Endothelial cell of umbilical vein (primary cell): ENCODE measurements around the gene MYH15. TPM values are rescaled to one million over a fixed set of nuclear protein-coding genes. Genes with fewer than 3 reads are reported as not detected.

Experiments used
- BruUV-seq: library from RNA; stranded (reverse); fragments of 400-500 nt; replicated peaks from 2 replicates; lab custom pipeline; 2021; lab: Mats Ljungman, UMichigan
- CTCF ChIA-PET: fragments of 300-600, 350-600 bp; sonication (Branson Sonifier 250); formaldehyde crosslinking; loops from one replicate; lab custom pipeline; 2021; ENCODE audit warnings: antibody characterized with exemption, inconsistent platforms; lab: Charles Lee
- POLR2A ChIA-PET: fragments of 300-600, 350-600 bp; sonication (Branson Sonifier 250); formaldehyde crosslinking; loops from one replicate; lab custom pipeline; 2021; ENCODE audit warnings: antibody characterized with exemption, inconsistent platforms; lab: Charles Lee
- DNase-seq: peaks from one replicate; pipeline ENCODE4 v3.0.0-alpha.2; 2011; ENCODE audit warnings: low read depth, low spot score
- FAIRE-seq: peaks from 2 replicates; lab custom pipeline; 2011; peaks lifted over from hg19 to GRCh38; lab: Jason Lieb, UNC
- H2AFZ ChIP-seq: 2 replicates; pipeline ENCODE4 v1.6.0; 2012; ENCODE audit warnings: low read depth, low read length, control low read depth, inconsistent platforms
- H3K27ac ChIP-seq: 2 replicates; pipeline ENCODE4 v1.5.1; 2011; ENCODE audit warnings: low read depth, mild to moderate bottlenecking, control low read depth, low read length, moderate library complexity; ENCODE audit not compliant: insufficient read depth
- H3K27me3 ChIP-seq, 2 experiments: 2 replicates each; pipeline versions ENCODE4 v1.6.0 to v1.6.1; 2011; ENCODE audit warnings: low read length in 2 of 2, mixed read lengths in 1 of 2; ENCODE audit not compliant: control insufficient read depth in 2 of 2, insufficient read depth in 2 of 2
- H3K36me3 ChIP-seq, 2 experiments: 2 replicates in 1 of 2; 3 replicates in 1 of 2; pipeline ENCODE4 v1.5.1; 2011; ENCODE audit warnings: low read length in 2 of 2, mild to moderate bottlenecking in 1 of 2, moderate library complexity in 1 of 2; ENCODE audit not compliant: control insufficient read depth in 2 of 2, insufficient read depth in 2 of 2; ENCODE audit errors: extremely low read depth in 1 of 2
- H3K4me1 ChIP-seq: 3 replicates; pipeline ENCODE4 v1.5.1; 2011; ENCODE audit warnings: mild to moderate bottlenecking, low read length; ENCODE audit not compliant: control insufficient read depth, insufficient read depth; ENCODE audit errors: extremely low read depth
- H3K4me2 ChIP-seq: 2 replicates; pipeline ENCODE4 v1.6.1; 2011; ENCODE audit warnings: low read length, control low read depth, mixed read lengths; ENCODE audit not compliant: insufficient read depth
- H3K4me3 ChIP-seq, 3 experiments: fragments of 200-600 bp in 1 of 3; sonication (generic), shearing (Covaris generic) in 1 of 3; replicated peaks in 1 of 3; 2 replicates each; pipeline ENCODE4 v1.5.1; 2011 to 2016; ENCODE audit warnings: control low read depth in 3 of 3, low read length in 3 of 3, mild to moderate bottlenecking in 2 of 3, inconsistent platforms in 1 of 3, low read depth in 1 of 3, moderate library complexity in 1 of 3; ENCODE audit not compliant: insufficient read depth in 1 of 3
- H3K79me2 ChIP-seq: 2 replicates; pipeline ENCODE4 v1.6.0; 2012; ENCODE audit warnings: low read length, inconsistent platforms; ENCODE audit not compliant: control insufficient read depth, insufficient read depth
- H3K9ac ChIP-seq: replicated peaks from 2 replicates; pipeline ENCODE3; 2011; ENCODE audit warnings: low read length, control low read depth; ENCODE audit not compliant: insufficient read depth; ENCODE audit errors: extremely low read depth
- H3K9me1 ChIP-seq: replicated peaks from 3 replicates; pipeline ENCODE4 v1.6.0; 2011; ENCODE audit warnings: mild to moderate bottlenecking, low read length; ENCODE audit not compliant: control insufficient read depth, insufficient read depth; ENCODE audit errors: extremely low read depth
- H3K9me3 ChIP-seq: replicated peaks from 2 replicates; pipeline ENCODE4 v1.5.1; 2012; ENCODE audit warnings: low read length, inconsistent platforms; ENCODE audit not compliant: control insufficient read depth, insufficient read depth
- H4K20me1 ChIP-seq: replicated peaks from 2 replicates; pipeline ENCODE3; 2011; ENCODE audit warnings: mild to moderate bottlenecking, low read length; ENCODE audit not compliant: control insufficient read depth, insufficient read depth; ENCODE audit errors: extremely low read depth
- CTCF ChIP-seq, 2 donors: IDR thresholded peaks; 1 replicate in 1 of 2; 2 replicates in 1 of 2; pipeline ENCODE4 v1.5.1; 2011; ENCODE audit warnings: low read length in 2 of 2, mild to moderate bottlenecking in 2 of 2, moderate library complexity in 2 of 2, control low read depth in 1 of 2, inconsistent platforms in 1 of 2, low read depth in 1 of 2; ENCODE audit not compliant: insufficient read depth in 1 of 2; ENCODE audit errors: extremely low read depth in 1 of 2
- EZH2 ChIP-seq: IDR thresholded peaks from 2 replicates; pipeline ENCODE4 v1.6.1; 2012; ENCODE audit warnings: borderline replicate concordance, low read depth, mild to moderate bottlenecking, moderate library complexity, low read length, inconsistent platforms; ENCODE audit not compliant: severe bottlenecking
- FOS ChIP-seq: IDR thresholded peaks from 2 replicates; pipeline ENCODE4 v1.6.1; 2011; ENCODE audit warnings: mild to moderate bottlenecking, low read length, moderate library complexity, borderline replicate concordance; ENCODE audit not compliant: insufficient read depth
- GATA2 ChIP-seq: IDR thresholded peaks from 2 replicates; pipeline ENCODE4 v1.7.0; 2011; ENCODE audit warnings: low read depth, mild to moderate bottlenecking, moderate library complexity, mixed read lengths, low read length; ENCODE audit not compliant: insufficient read length, insufficient read depth
- JUN ChIP-seq: IDR thresholded peaks from 2 replicates; pipeline ENCODE4 v1.6.1; 2011; ENCODE audit warnings: borderline replicate concordance, low read depth; ENCODE audit not compliant: insufficient read length, insufficient read depth
- MAX ChIP-seq: IDR thresholded peaks from 2 replicates; pipeline ENCODE4 v1.6.1; 2011; ENCODE audit not compliant: insufficient read depth, insufficient read length
- MYC ChIP-seq: IDR thresholded peaks from one replicate; pipeline ENCODE4 v1.6.1; 2011; ENCODE audit warnings: mild to moderate bottlenecking, low read depth, low read length
- POLR2A ChIP-seq: IDR thresholded peaks from 2 replicates; pipeline ENCODE4 v1.6.1; 2012; ENCODE audit warnings: low read depth, mild to moderate bottlenecking, control low read depth, low read length
- POLR2AphosphoS5 ChIP-seq: IDR thresholded peaks from 2 replicates; pipeline ENCODE4 v1.6.1; 2012; ENCODE audit warnings: low read depth, mild to moderate bottlenecking, control low read depth, low read length, moderate library complexity; ENCODE audit not compliant: insufficient read depth
- dilution Hi-C: fragments of 300-500 bp; cut with MboI; formaldehyde crosslinking; loops from one replicate; pipeline ENCODE4 v1.15.0; 2019; ENCODE audit warnings: low sequenced_read_pairs; ENCODE audit not compliant: extremely low pct_ligation_motif_present
- intact Hi-C: fragments of 100-400 bp; cut with micrococcal nuclease; formaldehyde crosslinking; loops from one replicate; pipeline ENCODE4 v1.10.0; 2022
- polyA plus RNA-seq, 4 experiments: library from polyadenylated mRNA; depleted of rRNA in 3 of 4; stranded (reverse) in 3 of 4; unstranded in 1 of 4; fragments of >200 nt; gene quantifications; 2 replicates each; pipeline versions ENCODE4 v1.2.1 to v1.2.3, GENCODE V29; 2011 to 2012; ENCODE audit warnings: missing spikeins in 1 of 4
- total RNA-seq: library from RNA; stranded (reverse); gene quantifications from 2 replicates; pipeline ENCODE4 v1.2.3, GENCODE V29; 2021

MYH15 gene
- total and polyA plus RNA-seq, 2 donors (not counting 3 experiments of a cell fraction or from before 2014, with no cell fraction given), result 0.27 TPM; not detected in 1

GRCh38 chr3:108518895-108519294 is 8.5 kb upstream of the MYH15 start:
- Histone ChIP-seq H3K4me1 (no peaks in the 10 kb centered on the region), H3K9me3 (no peaks in the 10 kb centered on the region), H3K4me3 (no peak overlapping the region), H2AFZ (no peak overlapping the region), H4K20me1 (no peaks in the 10 kb centered on the region), H3K27me3 (peaks cover 0 to 7% of the 10 kb centered on the region in 2 experiments), H3K4me2 (no peak overlapping the region), H3K79me2 (no peaks in the 10 kb centered on the region), H3K9ac (no peak overlapping the region), H3K36me3 (no peaks in the 10 kb centered on the region), H3K9me1 (no peaks in the 10 kb centered on the region), H3K27ac (no peak overlapping the region)
- POLR2A ChIA-PET, result no interaction called here
- FAIRE-seq (no peak), DNase-seq (peak; percentile 7)
- intact Hi-C loops (no loop called here), dilution Hi-C loops (no loop called here)
- CTCF ChIA-PET, result no interaction called here
- BruUV-seq, result no TSS peak
- TF ChIP-seq JUN (no peak), MYC (no peak), POLR2A (no peak), CTCF (IDR thresholded peaks at IDR 0.05; ENCODE audit: extremely low read depth in 1 of 2, insufficient read depth in 1 of 2, low read depth in 1 of 2, low read length in 2 of 2) (no peak), MAX (no peak), GATA2 (no peak), FOS (no peak), EZH2 (no peak), POLR2AphosphoS5 (no peak)
